IPS-15b (cell line): ENCODE data around the gene HOXB3.

Source experiments
- H3K27me3 ChIP-seq: one replicate; pipeline ENCODE4 v1.6.1; 2013; ENCODE audit warnings: low read length; ENCODE audit not compliant: control insufficient read depth, insufficient read depth
- H3K36me3 ChIP-seq: one replicate; pipeline ENCODE4 v1.6.1; 2013; ENCODE audit warnings: low read length; ENCODE audit not compliant: control insufficient read depth, insufficient read depth
- H3K4me1 ChIP-seq: one replicate; pipeline ENCODE4 v1.6.1; 2013; ENCODE audit warnings: mild to moderate bottlenecking, low read length; ENCODE audit not compliant: control insufficient read depth, insufficient read depth
- H3K4me3 ChIP-seq: one replicate; pipeline ENCODE4 v1.5.1; 2013; ENCODE audit warnings: low read depth, low read length
- H3K9ac ChIP-seq: one replicate; pipeline ENCODE4 v1.6.1; 2013; ENCODE audit warnings: low read depth, mild to moderate bottlenecking, low read length
- H3K9me3 ChIP-seq: one replicate; pipeline ENCODE4 v1.6.1; 2013; ENCODE audit warnings: mild to moderate bottlenecking, low read length; ENCODE audit not compliant: control insufficient read depth, insufficient read depth

HOXB3 gene

DNA sequence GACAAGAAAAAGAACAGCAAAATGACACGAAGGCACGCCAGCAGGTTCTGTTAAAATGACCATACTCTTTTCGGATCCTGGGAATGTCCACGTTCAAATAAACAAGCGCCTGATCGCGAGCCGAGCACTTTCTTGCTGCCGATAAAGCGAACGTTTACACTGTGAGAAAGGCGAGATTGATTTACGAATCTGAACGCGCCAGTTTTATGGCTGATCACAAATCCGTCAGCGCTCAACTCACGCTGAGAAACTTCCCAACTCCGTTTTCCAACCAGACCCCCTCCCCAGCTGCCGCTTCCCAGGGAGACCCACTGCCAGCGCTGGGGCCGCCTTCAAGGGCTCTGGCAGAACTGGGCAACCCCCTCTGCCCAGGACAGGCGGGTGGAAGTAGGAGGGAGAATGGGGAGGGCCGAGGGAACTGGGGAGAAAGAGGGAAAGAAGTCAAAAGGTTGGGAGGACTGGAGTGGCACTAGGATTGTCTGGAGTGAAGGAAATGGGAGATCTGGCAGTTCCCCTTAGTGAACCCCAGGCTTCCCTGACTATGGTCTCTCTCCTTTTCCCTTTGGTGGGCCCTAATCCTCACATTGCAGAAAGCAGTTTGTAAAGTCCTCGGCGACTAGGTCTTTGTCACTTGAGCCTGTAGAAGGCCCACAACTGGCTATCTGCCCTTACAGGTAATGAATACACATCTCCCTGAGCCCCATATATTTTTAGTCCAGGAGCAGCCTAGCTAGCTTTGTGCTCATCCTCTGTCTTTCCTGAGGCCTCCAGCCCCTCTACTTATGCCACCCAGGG, 18.8 kb downstream of the HOXB3 start:
- peaks cover 100% of the 10 kb centered on the region for H3K27me3 ChIP-seq
- peaks cover 4% of the 10 kb centered on the region for H3K4me1 ChIP-seq
- H3K9ac ChIP-seq, result no peak overlapping the region

GRCh38 chr17:48570325-48571023, 19.6 kb downstream of the HOXB3 start:
- Histone ChIP-seq H3K36me3 (no peaks in the 10 kb centered on the region), H3K4me1 (peaks cover 4% of the 10 kb centered on the region), H3K4me3 (peak overlapping the region; percentile 13), H3K9me3 (no peaks in the 10 kb centered on the region), H3K27me3 (peaks cover 100% of the 10 kb centered on the region), H3K9ac (no peak overlapping the region)

More for the DNA sequence above, 18.8 kb downstream of the HOXB3 start:
- Histone ChIP-seq H3K36me3 (no peaks in the 10 kb centered on the region), H3K9me3 (no peaks in the 10 kb centered on the region), H3K4me3 (peak overlapping the region; percentile 7)

GRCh38 chr17:48569674-48570324, 20.2 kb downstream of the HOXB3 start:
- Histone ChIP-seq H3K4me1 (peaks cover 5% of the 10 kb centered on the region), H3K36me3 (no peaks in the 10 kb centered on the region), H3K4me3 (peak overlapping the region; percentile 13), H3K27me3 (peaks cover 100% of the 10 kb centered on the region), H3K9ac (no peak overlapping the region), H3K9me3 (no peaks in the 10 kb centered on the region)

DNA sequence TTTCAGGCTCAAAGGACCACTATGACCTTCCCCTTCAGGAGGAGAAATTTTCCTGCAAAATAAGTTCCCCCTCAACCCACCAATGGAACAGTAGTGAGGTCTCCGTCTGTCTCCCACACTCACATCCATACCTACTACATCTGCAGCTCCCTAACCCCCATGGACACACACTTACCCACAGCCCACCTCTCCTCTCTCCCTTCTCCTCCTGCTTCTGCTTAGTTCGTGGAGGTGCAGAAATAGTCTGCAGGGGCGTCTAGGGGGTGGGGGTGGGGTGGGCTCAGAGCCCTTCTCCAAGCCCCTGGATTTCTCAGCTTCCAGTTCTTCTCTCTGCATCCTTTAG, 20.8 kb downstream of the HOXB3 start:
- peaks cover 99% of the 10 kb centered on the region for H3K27me3 ChIP-seq

DNA sequence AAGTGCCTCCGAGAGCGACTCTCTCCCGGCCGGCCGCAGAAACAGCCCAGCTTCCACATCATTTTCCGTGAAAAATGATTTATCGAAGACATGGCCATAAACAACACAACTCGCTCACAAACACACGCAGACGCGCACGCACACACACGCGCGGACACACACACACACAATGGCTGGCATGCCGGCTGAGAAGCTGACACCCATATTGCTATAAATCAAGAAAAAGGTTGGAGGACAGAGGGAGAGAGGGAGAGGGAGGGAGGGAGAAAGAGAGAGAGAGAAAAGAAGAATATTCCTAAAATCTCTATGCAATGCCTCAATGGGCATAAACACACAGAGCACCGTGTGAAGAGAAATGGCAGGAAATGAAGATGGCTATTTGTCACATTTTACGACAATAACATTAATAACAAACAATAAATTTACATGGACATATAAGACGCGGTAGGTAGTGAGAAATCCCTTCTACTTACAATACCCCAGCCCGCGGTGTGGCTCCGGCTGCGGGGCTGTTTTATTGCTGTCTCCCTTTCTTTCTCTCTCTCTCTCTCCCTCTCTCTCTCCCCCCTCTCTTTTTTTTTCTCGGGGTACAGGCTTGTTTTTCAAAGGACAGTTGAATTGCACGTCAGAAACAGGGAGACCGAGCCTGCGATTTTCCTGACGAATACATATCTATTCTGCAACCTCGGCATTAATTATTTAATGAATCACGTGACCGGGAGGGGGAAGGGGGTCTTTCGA, 21.4 kb downstream of the HOXB3 start:
- Histone ChIP-seq H3K9ac (no peak overlapping the region), H3K36me3 (no peaks in the 10 kb centered on the region), H3K27me3 (peaks cover 97% of the 10 kb centered on the region), H3K4me1 (peaks cover 6% of the 10 kb centered on the region), H3K9me3 (no peaks in the 10 kb centered on the region), H3K4me3 (peak overlapping the region; percentile 22)

More for the DNA sequence above, 20.8 kb downstream of the HOXB3 start:
- Histone ChIP-seq H3K9me3 (no peaks in the 10 kb centered on the region), H3K4me3 (peak overlapping the region; percentile 22), H3K4me1 (peaks cover 6% of the 10 kb centered on the region), H3K9ac (no peak overlapping the region), H3K36me3 (no peaks in the 10 kb centered on the region)

DNA sequence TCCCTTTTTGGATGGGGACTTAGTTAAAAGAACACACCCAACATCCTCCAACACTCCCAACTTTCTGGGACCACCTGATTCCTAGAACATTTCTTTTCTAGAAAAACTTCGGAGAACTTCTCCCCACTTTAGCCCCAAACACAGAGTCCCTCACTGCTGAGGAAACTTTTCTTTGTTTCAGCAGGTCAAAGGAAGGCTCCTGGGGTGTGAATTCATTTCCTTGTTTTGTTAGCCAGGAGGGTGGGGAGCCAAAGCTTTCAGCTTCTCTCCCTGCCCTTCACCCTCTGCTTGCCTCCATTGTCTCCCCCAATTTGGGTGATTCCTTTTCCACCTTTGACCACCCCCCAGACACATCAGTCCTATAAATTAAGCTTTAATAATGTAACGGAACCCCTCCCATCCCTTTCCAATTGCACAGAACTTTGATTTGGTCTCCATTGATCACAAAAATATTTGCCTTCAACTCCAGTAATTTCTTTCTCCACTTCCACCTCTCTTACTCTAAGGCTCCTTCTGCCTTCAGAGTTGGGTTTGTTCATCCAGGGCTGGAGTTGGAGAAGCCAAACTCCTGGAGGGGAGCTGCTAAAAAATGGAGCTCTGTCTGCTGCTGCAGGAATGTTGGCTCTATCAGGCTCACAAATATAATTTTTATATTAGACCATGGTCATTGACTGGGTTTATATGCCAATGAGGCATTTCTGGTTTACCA, 22.2 kb downstream of the HOXB3 start:
- Histone ChIP-seq H3K9me3 (no peaks in the 10 kb centered on the region), H3K4me3 (peak overlapping the region; percentile 6), H3K27me3 (peaks cover 97% of the 10 kb centered on the region), H3K4me1 (peaks cover 6% of the 10 kb centered on the region), H3K36me3 (no peaks in the 10 kb centered on the region), H3K9ac (no peak overlapping the region)

DNA sequence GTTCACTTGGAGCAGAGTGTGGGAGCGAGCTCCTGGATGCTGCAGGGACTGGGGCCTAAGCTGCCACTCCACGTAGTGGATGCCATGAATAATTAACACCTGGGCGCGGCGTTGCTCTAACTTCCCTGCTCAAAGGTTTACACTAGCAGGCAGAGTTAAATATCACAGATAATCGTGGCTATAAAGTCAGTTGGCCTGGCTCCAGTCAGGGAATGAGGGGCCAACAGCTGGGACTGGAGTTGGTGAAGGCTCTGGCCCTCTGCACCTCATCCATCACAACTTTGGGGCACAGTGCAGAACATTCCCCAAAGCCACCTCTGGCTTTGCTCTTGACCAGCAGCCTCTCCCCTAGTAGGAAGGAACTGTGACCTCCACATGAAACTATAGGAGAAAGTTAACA, 22.8 kb downstream of the HOXB3 start:
- H3K27me3 ChIP-seq, result peaks cover 97% of the 10 kb centered on the region
- no peaks in the 10 kb centered on the region for H3K36me3 ChIP-seq
- no peak overlapping the region for H3K9ac ChIP-seq
- H3K4me1 ChIP-seq, result peaks cover 6% of the 10 kb centered on the region
- H3K4me3 ChIP-seq, result peak overlapping the region; percentile 6
- H3K9me3 ChIP-seq, result no peaks in the 10 kb centered on the region

- peaks cover 6% of the 10 kb centered on the region for H3K4me1 ChIP-seq
- no peak overlapping the region for H3K9ac ChIP-seq
- peak overlapping the region; percentile 6 for H3K4me3 ChIP-seq
- no peaks in the 10 kb centered on the region for H3K9me3 ChIP-seq
- no peaks in the 10 kb centered on the region for H3K36me3 ChIP-seq
- H3K27me3 ChIP-seq, result peaks cover 97% of the 10 kb centered on the region
Observed at GRCh38 chr17:48566717-48567116, 23.3 kb downstream of the HOXB3 start.

GRCh38 chr17:48565925-48566710, 23.9 kb downstream of the HOXB3 start:
- Histone ChIP-seq H3K36me3 (no peaks in the 10 kb centered on the region), H3K4me1 (peaks cover 6% of the 10 kb centered on the region), H3K9ac (no peak overlapping the region), H3K27me3 (peaks cover 97% of the 10 kb centered on the region), H3K4me3 (peak overlapping the region; percentile 22), H3K9me3 (no peaks in the 10 kb centered on the region)

DNA sequence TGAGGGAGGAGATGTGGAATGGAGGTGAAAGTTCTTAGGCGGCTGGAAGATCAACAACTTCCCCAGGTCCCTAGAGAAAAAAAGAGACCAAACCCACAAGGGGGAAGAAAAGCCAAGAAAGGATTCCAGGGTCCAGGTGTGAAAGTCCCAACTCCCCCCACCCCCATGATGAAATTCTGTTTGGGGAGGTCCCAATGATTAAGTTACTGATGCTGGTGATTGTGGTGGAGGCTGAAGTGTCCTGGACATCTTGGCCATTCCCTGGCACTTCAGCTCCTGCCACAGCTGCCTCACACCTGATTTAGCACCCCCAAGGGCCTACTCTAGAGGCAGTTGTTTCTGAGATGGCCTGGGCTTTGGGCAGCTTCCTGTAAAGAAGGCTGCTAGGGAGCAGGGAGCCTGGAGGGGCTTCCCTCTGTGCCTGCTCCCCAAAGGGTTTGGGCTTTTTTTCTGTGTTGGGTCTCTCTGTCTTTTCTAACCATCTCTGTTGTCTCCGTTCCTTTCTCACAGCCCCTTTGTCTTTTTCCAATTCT, 25.0 kb downstream of the HOXB3 start:
- Histone ChIP-seq H3K4me3 (peak overlapping the region; percentile 22), H3K9ac (no peak overlapping the region), H3K4me1 (peaks cover 6% of the 10 kb centered on the region), H3K27me3 (peaks cover 97% of the 10 kb centered on the region), H3K36me3 (no peaks in the 10 kb centered on the region), H3K9me3 (no peaks in the 10 kb centered on the region)
